ENCODE measurements around the gene F7.

- no peak for TF ChIP-seq CTCF (IDR thresholded peaks at IDR 0.05)
- no peak for TF ChIP-seq EZH2 (IDR thresholded peaks at IDR 0.05; ENCODE audit: borderline replicate concordance, insufficient read depth, low read depth, low read length, poor library complexity, severe bottlenecking)
Measured at GRCh38 chr13:113152691-113152983, 47.0 kb downstream of the F7 start.

Data from B cell (primary cell).